Superior temporal gyrus (tissue), 1 donor: ENCODE results near the gene KLKB1.

Experiments used
- DNase-seq: peaks from one replicate; pipeline ENCODE4 v3.0.0-alpha.2; 2016; ENCODE audit errors: extremely low spot score

KLKB1 gene

DNA sequence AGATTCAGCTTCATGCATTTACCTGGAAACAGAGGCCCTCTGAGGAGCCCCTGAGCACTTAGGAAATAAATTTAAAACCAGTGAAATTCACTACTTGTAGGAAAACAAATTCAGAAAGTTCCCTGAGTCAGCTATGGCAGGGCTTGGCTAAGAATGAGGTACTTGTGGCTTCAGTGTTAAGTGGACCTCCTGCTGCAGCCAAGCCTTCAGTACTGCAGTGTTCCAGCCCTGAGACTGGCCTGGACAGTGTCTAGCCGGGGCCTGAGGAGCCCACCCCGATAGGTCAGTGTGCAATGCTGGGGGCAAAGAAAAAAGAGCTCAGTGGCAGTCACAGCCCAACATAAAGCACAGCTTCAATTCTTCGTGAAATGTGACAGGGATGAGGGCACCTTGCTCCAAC is 80.6 kb downstream of the KLKB1 start:
- no peak for DNase-seq
